K562 (cell line): ENCODE results near the gene PDE1C.

Source experiments
- CREB3 ChIP-seq: fragments of 450-650 bp; conservative IDR thresholded peaks from 2 replicates; pipeline ENCODE4 v1.6.1; 2016; ENCODE audit warnings: missing genetic modification characterization, low read depth, mild to moderate bottlenecking, missing compliant biosample characterization, moderate library complexity
- CTCF ChIP-seq, 3 experiments: IDR thresholded peaks in 2 of 3; conservative IDR thresholded peaks in 1 of 3; 2 replicates each; pipeline ENCODE4 v1.5.1; 2011 to 2012; ENCODE audit warnings: low read length in 3 of 3, mild to moderate bottlenecking in 3 of 3, control low read depth in 2 of 3, improper control_type of control experiment in 1 of 3, inconsistent platforms in 1 of 3, low read depth in 1 of 3, mixed read lengths in 1 of 3, moderate library complexity in 1 of 3; ENCODE audit not compliant: insufficient read depth in 2 of 3
- DACH1 ChIP-seq: fragments of 450-650 bp; IDR thresholded peaks from 2 replicates; pipeline ENCODE4 v1.6.1; 2018; ENCODE audit not compliant: partially characterized antibody
- EZH2 ChIP-seq: IDR thresholded peaks from 2 replicates; pipeline ENCODE4 v1.6.1; 2012; ENCODE audit warnings: low read depth, mild to moderate bottlenecking, inconsistent platforms, low read length, borderline replicate concordance
- TAF1 ChIP-seq: IDR thresholded peaks from 2 replicates; pipeline ENCODE4 v1.6.1; 2011; ENCODE audit warnings: mild to moderate bottlenecking, low read length, moderate library complexity; ENCODE audit not compliant: insufficient read depth, control insufficient read depth, severe bottlenecking; ENCODE audit errors: extremely low read depth
- ZBTB43 ChIP-seq: sonication (generic); formaldehyde crosslinking; IDR thresholded peaks from 2 replicates; pipeline ENCODE4 v1.8.0; 2023; ENCODE audit warnings: mild to moderate bottlenecking, missing genetic modification reagents
- ZNF79 ChIP-seq: fragments of 250-450 bp; sonication (Bioruptor Pico); IDR thresholded peaks from 2 replicates; pipeline ENCODE4 v1.4.0; 2020; ENCODE audit warnings: low read depth, mild to moderate bottlenecking, moderate library complexity

- TF ChIP-seq CTCF (IDR thresholded peaks at IDR 0.05 in 2 of 3, conservative IDR thresholded peaks at IDR 0.05 in 1 of 3; ENCODE audit: insufficient read depth in 2 of 3, low read depth in 1 of 3, low read length in 3 of 3) (no peak), ZNF79 (CRISPR knock-in tag) (no peak), ZBTB43 (no peak), CREB3 (tag) (no peak), EZH2 (no peak), DACH1 (no peak), TAF1 (no peak)
Measured at GRCh38 chr7:31785101-31785500, 285.1 kb downstream of the PDE1C start.
